HEK293 (cell line): ENCODE data around the gene POLR3GL.
A peak's percentile ranks its signal among the peaks of the same experiment; 100 is the strongest.

ENCODE experiments used
- CTCF ChIA-PET: fragments of 350-600 bp; formaldehyde crosslinking; extraction: SDS; loops from one replicate; lab custom pipeline; 2021; ENCODE audit warnings: antibody characterized with exemption; lab: Yijun Ruan, JAX
- POLR2A ChIA-PET: fragments of 300-600 bp; formaldehyde crosslinking; extraction: SDS; loops from one replicate; lab custom pipeline; 2020; ENCODE audit warnings: antibody characterized with exemption, inconsistent platforms; lab: Yijun Ruan, JAX
- H3K27ac ChIP-seq: fragments of 200-500 bp; sonication (Bioruptor generic); 2 replicates; pipeline ENCODE4 v1.5.1; 2014; ENCODE audit warnings: low read depth, low read length, control low read depth, inconsistent platforms; ENCODE audit errors: extremely low read depth
- H3K36me3 ChIP-seq, 2 experiments: fragments of 200-500 bp in 1 of 2; sonication (Bioruptor generic) in 1 of 2; 1 replicate in 1 of 2; 2 replicates in 1 of 2; pipeline ENCODE4 v1.5.1; 2014 to 2017; ENCODE audit warnings: inconsistent platforms in 2 of 2, low read length in 2 of 2; ENCODE audit not compliant: control insufficient read depth in 2 of 2, insufficient read depth in 1 of 2
- H3K4me1 ChIP-seq: fragments of 200-500 bp; sonication (Bioruptor generic); 2 replicates; pipeline ENCODE4 v1.5.1; 2014; ENCODE audit warnings: mild to moderate bottlenecking, low read length, inconsistent platforms; ENCODE audit not compliant: control insufficient read depth, insufficient read depth
- H3K4me3 ChIP-seq: 2 replicates; pipeline ENCODE4 v1.5.1; 2011; ENCODE audit warnings: low read depth, mild to moderate bottlenecking, control low read depth, low read length, moderate library complexity
- H3K9me3 ChIP-seq: fragments of 200-500 bp; sonication (Bioruptor generic); 2 replicates; pipeline ENCODE4 v1.5.1; 2014; ENCODE audit warnings: low read depth, low read length, inconsistent platforms; ENCODE audit not compliant: control insufficient read depth, insufficient read depth
- GLIS1 ChIP-seq: fragments of 450-650 bp; formaldehyde crosslinking; IDR thresholded peaks from 2 replicates; pipeline ENCODE4 v1.5.1; 2016; ENCODE audit warnings: missing biosample characterization, missing genetic modification characterization
- HIC1 ChIP-seq: fragments of 450-650 bp; formaldehyde crosslinking; IDR thresholded peaks from 2 replicates; pipeline ENCODE4 v1.5.1; 2016; ENCODE audit warnings: missing biosample characterization, missing genetic modification characterization
- KLF16 ChIP-seq: fragments of 450-650 bp; formaldehyde crosslinking; IDR thresholded peaks from 2 replicates; pipeline ENCODE4 v1.5.1; 2017; ENCODE audit warnings: missing biosample characterization, missing genetic modification characterization
- ZBTB20 ChIP-seq: fragments of 450-650 bp; formaldehyde crosslinking; IDR thresholded peaks from 2 replicates; pipeline ENCODE4 v1.5.1; 2016; ENCODE audit warnings: missing biosample characterization, missing genetic modification characterization
- ZBTB7A ChIP-seq: fragments of 450-650 bp; formaldehyde crosslinking; IDR thresholded peaks from 2 replicates; pipeline ENCODE4 v1.5.1; 2016; ENCODE audit warnings: low read depth, missing biosample characterization, missing genetic modification characterization
- ZFHX2 ChIP-seq: fragments of 450-650 bp; formaldehyde crosslinking; conservative IDR thresholded peaks from 2 replicates; pipeline ENCODE4 v1.5.1; 2016; ENCODE audit warnings: missing biosample characterization, missing genetic modification characterization
- ZIC2 ChIP-seq: fragments of 450-650 bp; formaldehyde crosslinking; IDR thresholded peaks from 2 replicates; pipeline ENCODE4 v1.5.1; 2016; ENCODE audit warnings: missing biosample characterization, missing genetic modification characterization
- ZNF202 ChIP-seq: fragments of 450-650 bp; formaldehyde crosslinking; IDR thresholded peaks from 2 replicates; pipeline ENCODE4 v1.5.1; 2016; ENCODE audit warnings: missing biosample characterization, missing genetic modification characterization, borderline replicate concordance
- ZNF211 ChIP-seq: fragments of 450-650 bp; formaldehyde crosslinking; IDR thresholded peaks from 2 replicates; pipeline ENCODE4 v1.5.1; 2016; ENCODE audit warnings: low read depth, missing biosample characterization, missing genetic modification characterization
- ZNF248 ChIP-seq: fragments of 450-650 bp; formaldehyde crosslinking; IDR thresholded peaks from 2 replicates; pipeline ENCODE4 v1.5.1; 2017; ENCODE audit warnings: missing biosample characterization, missing genetic modification characterization
- ZNF335 ChIP-seq: fragments of 450-650 bp; formaldehyde crosslinking; conservative IDR thresholded peaks from 2 replicates; pipeline ENCODE4 v1.5.1; 2016; ENCODE audit warnings: missing biosample characterization, missing genetic modification characterization
- ZNF394 ChIP-seq: fragments of 450-650 bp; formaldehyde crosslinking; IDR thresholded peaks from 2 replicates; pipeline ENCODE4 v1.5.1; 2016; ENCODE audit warnings: missing biosample characterization, missing genetic modification characterization, mild to moderate bottlenecking, moderate library complexity, borderline replicate concordance
- ZNF473 ChIP-seq: fragments of 450-650 bp; formaldehyde crosslinking; IDR thresholded peaks from 2 replicates; pipeline ENCODE4 v1.5.1; 2017; ENCODE audit warnings: missing biosample characterization, missing genetic modification characterization
- ZNF521 ChIP-seq: fragments of 450-650 bp; formaldehyde crosslinking; IDR thresholded peaks from 2 replicates; pipeline ENCODE4 v1.5.1; 2017; ENCODE audit warnings: missing biosample characterization, mild to moderate bottlenecking, missing genetic modification characterization
- ZNF558 ChIP-seq: fragments of 450-650 bp; formaldehyde crosslinking; IDR thresholded peaks from 2 replicates; pipeline ENCODE4 v1.5.1; 2016; ENCODE audit warnings: missing biosample characterization, missing genetic modification characterization
- ZNF596 ChIP-seq: fragments of 450-650 bp; IDR thresholded peaks from 2 replicates; pipeline ENCODE4 v1.5.0; 2018; ENCODE audit warnings: missing biosample characterization, mild to moderate bottlenecking, missing genetic modification characterization, moderate library complexity
- ZNF600 ChIP-seq: fragments of 450-650 bp; formaldehyde crosslinking; IDR thresholded peaks from 2 replicates; pipeline ENCODE4 v1.5.1; 2016; ENCODE audit warnings: missing biosample characterization, missing genetic modification characterization
- ZNF610 ChIP-seq: fragments of 450-650 bp; formaldehyde crosslinking; IDR thresholded peaks from 2 replicates; pipeline ENCODE4 v1.5.1; 2016; ENCODE audit warnings: missing biosample characterization, missing genetic modification characterization, borderline replicate concordance
- ZNF658 ChIP-seq: fragments of 450-650 bp; formaldehyde crosslinking; IDR thresholded peaks from 2 replicates; pipeline ENCODE4; 2016; ENCODE audit warnings: missing biosample characterization, missing genetic modification characterization
- ZNF660 ChIP-seq: fragments of 450-650 bp; IDR thresholded peaks from 2 replicates; pipeline ENCODE4 v1.5.1; 2018; ENCODE audit warnings: missing biosample characterization, mild to moderate bottlenecking, missing genetic modification characterization
- ZNF791 ChIP-seq: fragments of 450-650 bp; formaldehyde crosslinking; IDR thresholded peaks from 2 replicates; pipeline ENCODE4 v1.5.1; 2016; ENCODE audit warnings: missing biosample characterization, missing genetic modification characterization
- ZSCAN30 ChIP-seq: fragments of 450-650 bp; IDR thresholded peaks from 2 replicates; pipeline ENCODE4 v1.5.1; 2018; ENCODE audit warnings: missing biosample characterization, mild to moderate bottlenecking, missing genetic modification characterization, moderate library complexity
- TF ChIP-seq, protein P1 (sequence below): fragments of 450-650 bp; formaldehyde crosslinking; IDR thresholded peaks from 2 replicates; pipeline ENCODE4 v1.5.1; 2016; ENCODE audit warnings: missing biosample characterization, missing genetic modification characterization, borderline replicate concordance
- TF ChIP-seq, protein P2 (sequence below): fragments of 450-650 bp; formaldehyde crosslinking; IDR thresholded peaks from 2 replicates; pipeline ENCODE4 v1.5.1; 2017; ENCODE audit warnings: missing biosample characterization, missing genetic modification characterization
- TF ChIP-seq, protein P3 (sequence below): fragments of 450-650 bp; IDR thresholded peaks from 2 replicates; pipeline ENCODE4 v1.5.1; 2018; ENCODE audit warnings: missing biosample characterization, mild to moderate bottlenecking, missing genetic modification characterization

Gene POLR3GL

DNA sequence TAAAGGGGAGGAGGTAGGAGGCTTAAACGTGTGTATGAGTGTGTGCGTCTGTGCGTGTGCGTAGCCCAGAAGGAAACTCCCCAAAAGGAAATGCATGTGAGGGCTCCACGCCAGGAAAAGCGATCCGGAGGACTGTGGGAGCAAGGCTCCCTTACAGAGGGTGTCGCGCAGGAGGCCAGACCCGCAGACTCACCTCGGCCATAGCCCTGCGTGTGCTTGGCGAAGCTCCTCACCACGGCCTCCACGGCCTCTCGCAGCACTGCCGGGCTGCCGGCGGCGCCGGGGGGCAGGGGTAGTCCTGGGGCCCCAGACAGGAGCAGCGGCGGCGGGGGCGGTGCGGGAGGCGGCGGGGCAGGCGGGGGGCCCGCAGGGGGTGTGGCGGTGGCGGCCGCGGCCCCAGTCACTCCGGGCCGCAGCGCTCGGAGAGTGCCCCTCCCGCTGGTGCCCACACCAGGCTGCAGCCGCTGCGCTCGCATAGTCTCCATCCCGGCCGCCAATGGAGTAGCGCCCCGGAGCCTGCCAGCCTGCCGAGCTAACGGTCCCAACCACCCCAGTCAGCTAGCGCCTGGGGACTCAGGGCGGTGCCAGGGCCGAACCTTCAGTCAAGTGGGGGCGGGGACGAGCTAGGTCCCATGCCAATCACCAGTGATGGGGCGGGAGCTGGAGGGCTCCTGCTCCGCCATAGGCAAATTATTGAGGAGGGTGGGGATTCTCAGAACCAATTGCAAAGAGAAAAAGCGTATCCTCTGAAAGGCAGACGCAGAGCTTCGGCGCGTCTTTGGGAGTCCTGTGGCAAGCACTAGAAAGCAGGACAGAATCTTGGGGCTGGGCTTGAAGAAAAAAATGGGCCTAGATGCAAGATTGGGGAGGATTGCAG is 6.8 kb upstream of the POLR3GL start, which contains the start of gene LIX1L:
TSS of gene LIX1L (minus strand) at position 575 of the 877 bp plus-strand sequence. CDS start at position 485, 90 bp downstream.
- H3K4me1 ChIP-seq, result peaks cover 10% of the 10 kb centered on the region
- H3K9me3 ChIP-seq, result no peaks in the 10 kb centered on the region
- H3K36me3 ChIP-seq, result no peaks in the 10 kb centered on the region
- H3K27ac ChIP-seq, result peak within 1 kb of the TSS; percentile 49; the same call in 1 of the 2 replicates
- peak within 1 kb of the TSS; percentile 81 for H3K4me3 ChIP-seq
- ChIA-PET POLR2A (interaction anchor here (0.6 to 2.6 kb wide), 17 partner anchors 9 to 108 kb away, joined by 3 to 51 read pairs (median 4); partner anchors contain the start of genes PEX11B, PIAS3 and RBM8A), CTCF (interaction anchor here (0.7 to 3.6 kb wide), 11 partner anchors 19 to 112 kb away, joined by 3 to 15 read pairs (median 3); partner anchors contain the start of genes NUDT17 and RBM8A)
- TF ChIP-seq, protein P1, sequence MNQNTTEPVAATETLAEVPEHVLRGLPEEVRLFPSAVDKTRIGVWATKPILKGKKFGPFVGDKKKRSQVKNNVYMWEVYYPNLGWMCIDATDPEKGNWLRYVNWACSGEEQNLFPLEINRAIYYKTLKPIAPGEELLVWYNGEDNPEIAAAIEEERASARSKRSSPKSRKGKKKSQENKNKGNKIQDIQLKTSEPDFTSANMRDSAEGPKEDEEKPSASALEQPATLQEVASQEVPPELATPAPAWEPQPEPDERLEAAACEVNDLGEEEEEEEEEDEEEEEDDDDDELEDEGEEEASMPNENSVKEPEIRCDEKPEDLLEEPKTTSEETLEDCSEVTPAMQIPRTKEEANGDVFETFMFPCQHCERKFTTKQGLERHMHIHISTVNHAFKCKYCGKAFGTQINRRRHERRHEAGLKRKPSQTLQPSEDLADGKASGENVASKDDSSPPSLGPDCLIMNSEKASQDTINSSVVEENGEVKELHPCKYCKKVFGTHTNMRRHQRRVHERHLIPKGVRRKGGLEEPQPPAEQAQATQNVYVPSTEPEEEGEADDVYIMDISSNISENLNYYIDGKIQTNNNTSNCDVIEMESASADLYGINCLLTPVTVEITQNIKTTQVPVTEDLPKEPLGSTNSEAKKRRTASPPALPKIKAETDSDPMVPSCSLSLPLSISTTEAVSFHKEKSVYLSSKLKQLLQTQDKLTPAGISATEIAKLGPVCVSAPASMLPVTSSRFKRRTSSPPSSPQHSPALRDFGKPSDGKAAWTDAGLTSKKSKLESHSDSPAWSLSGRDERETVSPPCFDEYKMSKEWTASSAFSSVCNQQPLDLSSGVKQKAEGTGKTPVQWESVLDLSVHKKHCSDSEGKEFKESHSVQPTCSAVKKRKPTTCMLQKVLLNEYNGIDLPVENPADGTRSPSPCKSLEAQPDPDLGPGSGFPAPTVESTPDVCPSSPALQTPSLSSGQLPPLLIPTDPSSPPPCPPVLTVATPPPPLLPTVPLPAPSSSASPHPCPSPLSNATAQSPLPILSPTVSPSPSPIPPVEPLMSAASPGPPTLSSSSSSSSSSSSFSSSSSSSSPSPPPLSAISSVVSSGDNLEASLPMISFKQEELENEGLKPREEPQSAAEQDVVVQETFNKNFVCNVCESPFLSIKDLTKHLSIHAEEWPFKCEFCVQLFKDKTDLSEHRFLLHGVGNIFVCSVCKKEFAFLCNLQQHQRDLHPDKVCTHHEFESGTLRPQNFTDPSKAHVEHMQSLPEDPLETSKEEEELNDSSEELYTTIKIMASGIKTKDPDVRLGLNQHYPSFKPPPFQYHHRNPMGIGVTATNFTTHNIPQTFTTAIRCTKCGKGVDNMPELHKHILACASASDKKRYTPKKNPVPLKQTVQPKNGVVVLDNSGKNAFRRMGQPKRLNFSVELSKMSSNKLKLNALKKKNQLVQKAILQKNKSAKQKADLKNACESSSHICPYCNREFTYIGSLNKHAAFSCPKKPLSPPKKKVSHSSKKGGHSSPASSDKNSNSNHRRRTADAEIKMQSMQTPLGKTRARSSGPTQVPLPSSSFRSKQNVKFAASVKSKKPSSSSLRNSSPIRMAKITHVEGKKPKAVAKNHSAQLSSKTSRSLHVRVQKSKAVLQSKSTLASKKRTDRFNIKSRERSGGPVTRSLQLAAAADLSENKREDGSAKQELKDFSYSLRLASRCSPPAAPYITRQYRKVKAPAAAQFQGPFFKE, result no peak
- TF ChIP-seq, protein P2, sequence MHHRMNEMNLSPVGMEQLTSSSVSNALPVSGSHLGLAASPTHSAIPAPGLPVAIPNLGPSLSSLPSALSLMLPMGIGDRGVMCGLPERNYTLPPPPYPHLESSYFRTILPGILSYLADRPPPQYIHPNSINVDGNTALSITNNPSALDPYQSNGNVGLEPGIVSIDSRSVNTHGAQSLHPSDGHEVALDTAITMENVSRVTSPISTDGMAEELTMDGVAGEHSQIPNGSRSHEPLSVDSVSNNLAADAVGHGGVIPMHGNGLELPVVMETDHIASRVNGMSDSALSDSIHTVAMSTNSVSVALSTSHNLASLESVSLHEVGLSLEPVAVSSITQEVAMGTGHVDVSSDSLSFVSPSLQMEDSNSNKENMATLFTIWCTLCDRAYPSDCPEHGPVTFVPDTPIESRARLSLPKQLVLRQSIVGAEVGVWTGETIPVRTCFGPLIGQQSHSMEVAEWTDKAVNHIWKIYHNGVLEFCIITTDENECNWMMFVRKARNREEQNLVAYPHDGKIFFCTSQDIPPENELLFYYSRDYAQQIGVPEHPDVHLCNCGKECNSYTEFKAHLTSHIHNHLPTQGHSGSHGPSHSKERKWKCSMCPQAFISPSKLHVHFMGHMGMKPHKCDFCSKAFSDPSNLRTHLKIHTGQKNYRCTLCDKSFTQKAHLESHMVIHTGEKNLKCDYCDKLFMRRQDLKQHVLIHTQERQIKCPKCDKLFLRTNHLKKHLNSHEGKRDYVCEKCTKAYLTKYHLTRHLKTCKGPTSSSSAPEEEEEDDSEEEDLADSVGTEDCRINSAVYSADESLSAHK (tag by site-specific recombination), result no peak
- TF ChIP-seq ZNF521 (tag by site-specific recombination) (no peak), ZNF791 (tag by site-specific recombination) (no peak), ZSCAN30 (tag by site-specific recombination) (peak; percentile 58; the same call in 1 of the 2 replicates), KLF16 (tag by site-specific recombination) (no peak), ZNF248 (no peak), ZIC2 (tag by site-specific recombination) (peak; percentile 91), HIC1 (tag by site-specific recombination) (peak; percentile 96), ZNF596 (tag by site-specific recombination) (no peak), ZNF558 (tag by site-specific recombination) (no peak), ZNF610 (tag by site-specific recombination) (no peak), GLIS1 (tag by site-specific recombination) (peak; percentile 75), ZBTB7A (no peak), ZNF202 (no peak), ZNF335 (tag by site-specific recombination) (peak; percentile 71), ZNF660 (tag by site-specific recombination) (0 out of 2 replicates have a peak, but pooled peaks have one; percentile 62), ZBTB20 (tag by site-specific recombination) (peak; percentile 90), ZNF600 (tag by site-specific recombination) (peak; percentile 88; the same call in 1 of the 2 replicates), ZFHX2 (peak; percentile 37), ZNF473 (no peak), ZNF658 (no peak), ZNF394 (tag by site-specific recombination) (peak; percentile 7; the same call in 1 of the 2 replicates), ZNF211 (tag by site-specific recombination) (no peak)
- TF ChIP-seq, protein P3, sequence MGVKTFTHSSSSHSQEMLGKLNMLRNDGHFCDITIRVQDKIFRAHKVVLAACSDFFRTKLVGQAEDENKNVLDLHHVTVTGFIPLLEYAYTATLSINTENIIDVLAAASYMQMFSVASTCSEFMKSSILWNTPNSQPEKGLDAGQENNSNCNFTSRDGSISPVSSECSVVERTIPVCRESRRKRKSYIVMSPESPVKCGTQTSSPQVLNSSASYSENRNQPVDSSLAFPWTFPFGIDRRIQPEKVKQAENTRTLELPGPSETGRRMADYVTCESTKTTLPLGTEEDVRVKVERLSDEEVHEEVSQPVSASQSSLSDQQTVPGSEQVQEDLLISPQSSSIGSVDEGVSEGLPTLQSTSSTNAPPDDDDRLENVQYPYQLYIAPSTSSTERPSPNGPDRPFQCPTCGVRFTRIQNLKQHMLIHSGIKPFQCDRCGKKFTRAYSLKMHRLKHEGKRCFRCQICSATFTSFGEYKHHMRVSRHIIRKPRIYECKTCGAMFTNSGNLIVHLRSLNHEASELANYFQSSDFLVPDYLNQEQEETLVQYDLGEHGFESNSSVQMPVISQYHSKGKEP, result peak; percentile 5; the same call in 1 of the 2 replicates
